ENCODE results near the gene RTP2. TPM values are rescaled to one million over a fixed set of nuclear protein-coding genes. Genes with fewer than 3 reads are reported as not detected.

RTP2 gene
- total and polyA plus RNA-seq, 2 experiments from 2014 or later: not detected

DNA sequence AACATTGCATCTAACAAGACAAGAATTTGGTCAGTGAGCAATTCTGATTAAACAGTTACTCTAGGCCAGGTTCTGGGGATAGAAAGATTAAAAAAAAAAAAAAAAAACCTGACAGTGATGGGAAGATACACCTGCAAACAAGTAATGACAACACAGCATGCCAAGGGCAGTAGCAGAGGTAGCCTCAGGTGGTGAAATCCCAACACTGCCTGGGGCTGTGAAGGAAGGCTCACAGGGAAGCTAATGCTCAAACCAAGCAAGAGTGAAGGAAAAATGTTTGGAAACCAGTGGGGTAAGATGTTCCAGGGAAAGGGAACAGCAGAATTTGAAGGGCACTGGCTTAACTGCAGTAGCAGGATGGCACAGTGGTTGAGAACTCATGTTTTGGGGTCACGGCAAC is 8.9 kb downstream of the RTP2 start:
- Mint-ChIP-seq H3K27ac (no peak overlapping the region), H3K36me3 (ENCODE audit: low read depth) (no peaks in the 10 kb centered on the region), H3K4me3 (no peak overlapping the region), H3K4me1 (peaks cover 2% of the 10 kb centered on the region; the same call in 1 of the 3 replicates), H3K27me3 (ENCODE audit: insufficient read depth, low read depth, poor library complexity) (no peaks in the 10 kb centered on the region), H3K9me3 (no peaks in the 10 kb centered on the region)
- H3K27me3 ChIP-seq (ENCODE audit: insufficient read depth): no peaks in the 10 kb centered on the region
- no peaks in the 10 kb centered on the region for H4K20me1 ChIP-seq (replicated peaks; ENCODE audit: insufficient read depth)
- no peak overlapping the region for H3K4me3 ChIP-seq
- 0 out of 2 replicates have a peak, but pooled peaks cover 7% of the 10 kb centered on the region for H3K4me1 ChIP-seq (ENCODE audit: insufficient read depth)
- no peaks in the 10 kb centered on the region for H3K9me2 ChIP-seq (ENCODE audit: insufficient read depth)
- TF ChIP-seq POLR2AphosphoS5 (IDR thresholded peaks at IDR 0.05; ENCODE audit: low read depth) (no peak), EZH2 (IDR thresholded peaks at IDR 0.05; ENCODE audit: low read depth, unreplicated experiment) (no peak), ZNF331 (CRISPR knock-in tag; IDR thresholded peaks at IDR 0.05; ENCODE audit: low read depth) (no peak), EZH2phosphoT487 (IDR thresholded peaks at IDR 0.05; ENCODE audit: unreplicated experiment) (no peak), CREB1 (CRISPR knock-in tag; IDR thresholded peaks at IDR 0.05; ENCODE audit: low read depth) (no peak), STAT1 (IDR thresholded peaks at IDR 0.05; ENCODE audit: unreplicated experiment) (no peak), ZNF114 (CRISPR knock-in tag; IDR thresholded peaks at IDR 0.05) (no peak), NANOG (IDR thresholded peaks at IDR 0.05; ENCODE audit: borderline replicate concordance) (no peak), JUNB (IDR thresholded peaks at IDR 0.05; ENCODE audit: unreplicated experiment) (no peak)
- TF ChIP-seq, protein P1, sequence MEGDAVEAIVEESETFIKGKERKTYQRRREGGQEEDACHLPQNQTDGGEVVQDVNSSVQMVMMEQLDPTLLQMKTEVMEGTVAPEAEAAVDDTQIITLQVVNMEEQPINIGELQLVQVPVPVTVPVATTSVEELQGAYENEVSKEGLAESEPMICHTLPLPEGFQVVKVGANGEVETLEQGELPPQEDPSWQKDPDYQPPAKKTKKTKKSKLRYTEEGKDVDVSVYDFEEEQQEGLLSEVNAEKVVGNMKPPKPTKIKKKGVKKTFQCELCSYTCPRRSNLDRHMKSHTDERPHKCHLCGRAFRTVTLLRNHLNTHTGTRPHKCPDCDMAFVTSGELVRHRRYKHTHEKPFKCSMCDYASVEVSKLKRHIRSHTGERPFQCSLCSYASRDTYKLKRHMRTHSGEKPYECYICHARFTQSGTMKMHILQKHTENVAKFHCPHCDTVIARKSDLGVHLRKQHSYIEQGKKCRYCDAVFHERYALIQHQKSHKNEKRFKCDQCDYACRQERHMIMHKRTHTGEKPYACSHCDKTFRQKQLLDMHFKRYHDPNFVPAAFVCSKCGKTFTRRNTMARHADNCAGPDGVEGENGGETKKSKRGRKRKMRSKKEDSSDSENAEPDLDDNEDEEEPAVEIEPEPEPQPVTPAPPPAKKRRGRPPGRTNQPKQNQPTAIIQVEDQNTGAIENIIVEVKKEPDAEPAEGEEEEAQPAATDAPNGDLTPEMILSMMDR (conservative IDR thresholded peaks at IDR 0.05; ENCODE audit: low read depth in 2 of 2): no peak
- TF ChIP-seq, protein P2, sequence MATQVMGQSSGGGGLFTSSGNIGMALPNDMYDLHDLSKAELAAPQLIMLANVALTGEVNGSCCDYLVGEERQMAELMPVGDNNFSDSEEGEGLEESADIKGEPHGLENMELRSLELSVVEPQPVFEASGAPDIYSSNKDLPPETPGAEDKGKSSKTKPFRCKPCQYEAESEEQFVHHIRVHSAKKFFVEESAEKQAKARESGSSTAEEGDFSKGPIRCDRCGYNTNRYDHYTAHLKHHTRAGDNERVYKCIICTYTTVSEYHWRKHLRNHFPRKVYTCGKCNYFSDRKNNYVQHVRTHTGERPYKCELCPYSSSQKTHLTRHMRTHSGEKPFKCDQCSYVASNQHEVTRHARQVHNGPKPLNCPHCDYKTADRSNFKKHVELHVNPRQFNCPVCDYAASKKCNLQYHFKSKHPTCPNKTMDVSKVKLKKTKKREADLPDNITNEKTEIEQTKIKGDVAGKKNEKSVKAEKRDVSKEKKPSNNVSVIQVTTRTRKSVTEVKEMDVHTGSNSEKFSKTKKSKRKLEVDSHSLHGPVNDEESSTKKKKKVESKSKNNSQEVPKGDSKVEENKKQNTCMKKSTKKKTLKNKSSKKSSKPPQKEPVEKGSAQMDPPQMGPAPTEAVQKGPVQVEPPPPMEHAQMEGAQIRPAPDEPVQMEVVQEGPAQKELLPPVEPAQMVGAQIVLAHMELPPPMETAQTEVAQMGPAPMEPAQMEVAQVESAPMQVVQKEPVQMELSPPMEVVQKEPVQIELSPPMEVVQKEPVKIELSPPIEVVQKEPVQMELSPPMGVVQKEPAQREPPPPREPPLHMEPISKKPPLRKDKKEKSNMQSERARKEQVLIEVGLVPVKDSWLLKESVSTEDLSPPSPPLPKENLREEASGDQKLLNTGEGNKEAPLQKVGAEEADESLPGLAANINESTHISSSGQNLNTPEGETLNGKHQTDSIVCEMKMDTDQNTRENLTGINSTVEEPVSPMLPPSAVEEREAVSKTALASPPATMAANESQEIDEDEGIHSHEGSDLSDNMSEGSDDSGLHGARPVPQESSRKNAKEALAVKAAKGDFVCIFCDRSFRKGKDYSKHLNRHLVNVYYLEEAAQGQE (IDR thresholded peaks at IDR 0.05; ENCODE audit: unreplicated experiment): no peak
- TF ChIP-seq, protein P3, sequence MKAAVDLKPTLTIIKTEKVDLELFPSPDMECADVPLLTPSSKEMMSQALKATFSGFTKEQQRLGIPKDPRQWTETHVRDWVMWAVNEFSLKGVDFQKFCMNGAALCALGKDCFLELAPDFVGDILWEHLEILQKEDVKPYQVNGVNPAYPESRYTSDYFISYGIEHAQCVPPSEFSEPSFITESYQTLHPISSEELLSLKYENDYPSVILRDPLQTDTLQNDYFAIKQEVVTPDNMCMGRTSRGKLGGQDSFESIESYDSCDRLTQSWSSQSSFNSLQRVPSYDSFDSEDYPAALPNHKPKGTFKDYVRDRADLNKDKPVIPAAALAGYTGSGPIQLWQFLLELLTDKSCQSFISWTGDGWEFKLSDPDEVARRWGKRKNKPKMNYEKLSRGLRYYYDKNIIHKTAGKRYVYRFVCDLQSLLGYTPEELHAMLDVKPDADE (IDR thresholded peaks at IDR 0.05): no peak
- TF ChIP-seq, protein P4, sequence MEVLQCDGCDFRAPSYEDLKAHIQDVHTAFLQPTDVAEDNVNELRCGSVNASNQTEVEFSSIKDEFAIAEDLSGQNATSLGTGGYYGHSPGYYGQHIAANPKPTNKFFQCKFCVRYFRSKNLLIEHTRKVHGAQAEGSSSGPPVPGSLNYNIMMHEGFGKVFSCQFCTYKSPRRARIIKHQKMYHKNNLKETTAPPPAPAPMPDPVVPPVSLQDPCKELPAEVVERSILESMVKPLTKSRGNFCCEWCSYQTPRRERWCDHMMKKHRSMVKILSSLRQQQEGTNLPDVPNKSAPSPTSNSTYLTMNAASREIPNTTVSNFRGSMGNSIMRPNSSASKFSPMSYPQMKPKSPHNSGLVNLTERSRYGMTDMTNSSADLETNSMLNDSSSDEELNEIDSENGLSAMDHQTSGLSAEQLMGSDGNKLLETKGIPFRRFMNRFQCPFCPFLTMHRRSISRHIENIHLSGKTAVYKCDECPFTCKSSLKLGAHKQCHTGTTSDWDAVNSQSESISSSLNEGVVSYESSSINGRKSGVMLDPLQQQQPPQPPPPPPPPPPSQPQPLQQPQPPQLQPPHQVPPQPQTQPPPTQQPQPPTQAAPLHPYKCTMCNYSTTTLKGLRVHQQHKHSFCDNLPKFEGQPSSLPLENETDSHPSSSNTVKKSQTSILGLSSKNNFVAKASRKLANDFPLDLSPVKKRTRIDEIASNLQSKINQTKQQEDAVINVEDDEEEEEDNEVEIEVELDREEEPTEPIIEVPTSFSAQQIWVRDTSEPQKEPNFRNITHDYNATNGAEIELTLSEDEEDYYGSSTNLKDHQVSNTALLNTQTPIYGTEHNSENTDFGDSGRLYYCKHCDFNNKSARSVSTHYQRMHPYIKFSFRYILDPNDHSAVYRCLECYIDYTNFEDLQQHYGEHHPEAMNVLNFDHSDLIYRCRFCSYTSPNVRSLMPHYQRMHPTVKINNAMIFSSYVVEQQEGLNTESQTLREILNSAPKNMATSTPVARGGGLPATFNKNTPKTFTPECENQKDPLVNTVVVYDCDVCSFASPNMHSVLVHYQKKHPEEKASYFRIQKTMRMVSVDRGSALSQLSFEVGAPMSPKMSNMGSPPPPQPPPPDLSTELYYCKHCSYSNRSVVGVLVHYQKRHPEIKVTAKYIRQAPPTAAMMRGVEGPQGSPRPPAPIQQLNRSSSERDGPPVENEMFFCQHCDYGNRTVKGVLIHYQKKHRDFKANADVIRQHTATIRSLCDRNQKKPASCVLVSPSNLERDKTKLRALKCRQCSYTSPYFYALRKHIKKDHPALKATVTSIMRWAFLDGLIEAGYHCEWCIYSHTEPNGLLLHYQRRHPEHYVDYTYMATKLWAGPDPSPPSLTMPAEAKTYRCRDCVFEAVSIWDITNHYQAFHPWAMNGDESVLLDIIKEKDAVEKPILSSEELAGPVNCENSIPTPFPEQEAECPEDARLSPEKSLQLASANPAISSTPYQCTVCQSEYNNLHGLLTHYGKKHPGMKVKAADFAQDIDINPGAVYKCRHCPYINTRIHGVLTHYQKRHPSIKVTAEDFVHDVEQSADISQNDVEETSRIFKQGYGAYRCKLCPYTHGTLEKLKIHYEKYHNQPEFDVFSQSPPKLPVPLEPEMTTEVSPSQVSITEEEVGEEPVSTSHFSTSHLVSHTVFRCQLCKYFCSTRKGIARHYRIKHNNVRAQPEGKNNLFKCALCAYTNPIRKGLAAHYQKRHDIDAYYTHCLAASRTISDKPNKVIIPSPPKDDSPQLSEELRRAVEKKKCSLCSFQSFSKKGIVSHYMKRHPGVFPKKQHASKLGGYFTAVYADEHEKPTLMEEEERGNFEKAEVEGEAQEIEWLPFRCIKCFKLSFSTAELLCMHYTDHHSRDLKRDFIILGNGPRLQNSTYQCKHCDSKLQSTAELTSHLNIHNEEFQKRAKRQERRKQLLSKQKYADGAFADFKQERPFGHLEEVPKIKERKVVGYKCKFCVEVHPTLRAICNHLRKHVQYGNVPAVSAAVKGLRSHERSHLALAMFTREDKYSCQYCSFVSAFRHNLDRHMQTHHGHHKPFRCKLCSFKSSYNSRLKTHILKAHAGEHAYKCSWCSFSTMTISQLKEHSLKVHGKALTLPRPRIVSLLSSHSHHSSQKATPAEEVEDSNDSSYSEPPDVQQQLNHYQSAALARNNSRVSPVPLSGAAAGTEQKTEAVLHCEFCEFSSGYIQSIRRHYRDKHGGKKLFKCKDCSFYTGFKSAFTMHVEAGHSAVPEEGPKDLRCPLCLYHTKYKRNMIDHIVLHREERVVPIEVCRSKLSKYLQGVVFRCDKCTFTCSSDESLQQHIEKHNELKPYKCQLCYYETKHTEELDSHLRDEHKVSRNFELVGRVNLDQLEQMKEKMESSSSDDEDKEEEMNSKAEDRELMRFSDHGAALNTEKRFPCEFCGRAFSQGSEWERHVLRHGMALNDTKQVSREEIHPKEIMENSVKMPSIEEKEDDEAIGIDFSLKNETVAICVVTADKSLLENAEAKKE (CRISPR knock-in tag; IDR thresholded peaks at IDR 0.05): no peak
- H2AFZ ChIP-seq: no peak overlapping the region
- no peak overlapping the region for H3K27ac ChIP-seq (ENCODE audit: low read depth)
- no peak overlapping the region for H3K4me2 ChIP-seq
- DNase-seq (ENCODE audit: low spot score) (no peak), ATAC-seq (no peak)
- no peaks in the 10 kb centered on the region for H3F3A ChIP-seq (replicated peaks; ENCODE audit: low read depth)
- H3K79me2 ChIP-seq (replicated peaks; ENCODE audit: insufficient read depth): no peaks in the 10 kb centered on the region
- no peaks in the 10 kb centered on the region for H3K36me3 ChIP-seq (ENCODE audit: insufficient read depth)

Data from GM23338 (cell line).